IMR-90 (cell line): ENCODE data around the gene ELMOD3. TPM values are rescaled to one million over a fixed set of nuclear protein-coding genes. Genes with fewer than 3 reads are reported as not detected.

Experiments used
- ATAC-seq: fragments of 200-7000 bp; cut with Tn5 transposase; 2 replicates; pipeline ENCODE4 v1.9.1; 2020; ENCODE audit warnings: low read depth, mild to moderate bottlenecking, moderate library complexity
- BruUV-seq: library from RNA; stranded (reverse); fragments of 400-500 nt; replicated peaks from 2 replicates; lab custom pipeline; 2021; lab: Mats Ljungman, UMichigan
- CTCF ChIA-PET: fragments of 300-600 bp; formaldehyde crosslinking; extraction: SDS; loops from one replicate; lab custom pipeline; 2021; ENCODE audit warnings: antibody characterized with exemption; lab: Yijun Ruan, JAX
- POLR2A ChIA-PET: fragments of 300-600 bp; sonication (Branson Sonifier 250); formaldehyde crosslinking; loops from one replicate; lab custom pipeline; 2022; ENCODE audit warnings: antibody characterized with exemption; ENCODE audit not compliant: unreplicated experiment; lab: Charles Lee
- DNase-seq: peaks from one replicate; pipeline ENCODE4 v3.0.0; 2013
- H2AFZ ChIP-seq: replicated peaks from 2 replicates; pipeline ENCODE3; 2013; ENCODE audit warnings: low read length, mild to moderate bottlenecking; ENCODE audit not compliant: poor library complexity
- H2AK5ac ChIP-seq: 2 replicates; pipeline ENCODE4 v1.6.1; 2013; ENCODE audit warnings: low read depth, low read length, inconsistent platforms
- H2AK9ac ChIP-seq: replicated peaks from 2 replicates; pipeline ENCODE3; 2013; ENCODE audit warnings: mild to moderate bottlenecking, low read depth, low read length, moderate library complexity; ENCODE audit not compliant: poor library complexity
- H2BK120ac ChIP-seq: 2 replicates; pipeline ENCODE4 v1.6.1; 2013; ENCODE audit warnings: low read depth, low read length, inconsistent platforms
- H2BK15ac ChIP-seq: 3 replicates; pipeline ENCODE4 v1.6.1; 2013; ENCODE audit warnings: low read depth, low read length, inconsistent platforms
- H2BK20ac ChIP-seq: 2 replicates; pipeline ENCODE4 v1.6.1; 2013; ENCODE audit warnings: low read depth, mild to moderate bottlenecking, inconsistent platforms, low read length, moderate library complexity
- H2BK5ac ChIP-seq: 2 replicates; pipeline ENCODE4 v1.6.1; 2013; ENCODE audit warnings: mild to moderate bottlenecking, low read depth, low read length, inconsistent platforms; ENCODE audit not compliant: poor library complexity, severe bottlenecking
- H3K14ac ChIP-seq: replicated peaks from 2 replicates; pipeline ENCODE4 v1.6.1; 2013; ENCODE audit warnings: low read depth, low read length, inconsistent platforms
- H3K18ac ChIP-seq: 2 replicates; pipeline ENCODE4 v1.6.1; 2013; ENCODE audit warnings: low read depth, low read length, control low read depth
- H3K23ac ChIP-seq: 2 replicates; pipeline ENCODE4 v1.6.1; 2013; ENCODE audit warnings: low read depth, low read length, inconsistent platforms
- H3K27ac ChIP-seq: 2 replicates; pipeline ENCODE4 v1.5.1; 2013; ENCODE audit warnings: mild to moderate bottlenecking, control low read depth, low read length; ENCODE audit not compliant: insufficient read depth
- H3K27me3 ChIP-seq: 2 replicates; pipeline ENCODE4 v1.6.1; 2013; ENCODE audit warnings: low read length; ENCODE audit not compliant: control insufficient read depth, insufficient read depth
- H3K36me3 ChIP-seq: 2 replicates; pipeline ENCODE4 v1.6.1; 2013; ENCODE audit warnings: low read length, mixed read lengths; ENCODE audit not compliant: control insufficient read depth, insufficient read depth
- H3K4ac ChIP-seq: 2 replicates; pipeline ENCODE4 v1.6.1; 2013; ENCODE audit warnings: low read depth, low read length, inconsistent platforms
- H3K4me1 ChIP-seq: 2 replicates; pipeline ENCODE4 v1.6.1; 2013; ENCODE audit warnings: low read length, mixed read lengths; ENCODE audit not compliant: control insufficient read depth, insufficient read depth
- H3K4me2 ChIP-seq: 2 replicates; pipeline ENCODE4 v1.6.1; 2013; ENCODE audit warnings: low read depth, mild to moderate bottlenecking, control low read depth, low read length, moderate library complexity
- H3K4me3 ChIP-seq: 2 replicates; pipeline ENCODE4 v1.5.1; 2013; ENCODE audit warnings: low read depth, mild to moderate bottlenecking, control low read depth, low read length, moderate library complexity; ENCODE audit not compliant: insufficient read depth
- H3K56ac ChIP-seq: 2 replicates; pipeline ENCODE4 v1.6.1; 2013; ENCODE audit warnings: low read length, inconsistent platforms; ENCODE audit not compliant: insufficient read depth; ENCODE audit errors: extremely low read depth
- H3K79me1 ChIP-seq, 2 experiments: 2 replicates each; pipeline ENCODE4 v1.6.1; 2013; ENCODE audit warnings: low read length in 2 of 2, inconsistent platforms in 1 of 2, low read depth in 1 of 2
- H3K9ac ChIP-seq: 2 replicates; pipeline ENCODE4 v1.6.1; 2013; ENCODE audit warnings: low read depth, low read length, control low read depth
- H3K9me1 ChIP-seq: 2 replicates; pipeline ENCODE4 v1.6.1; 2013; ENCODE audit warnings: low read length, inconsistent platforms; ENCODE audit not compliant: insufficient read depth
- H3K9me3 ChIP-seq: 2 replicates; pipeline ENCODE4 v1.6.1; 2013; ENCODE audit warnings: low read length; ENCODE audit not compliant: control insufficient read depth, insufficient read depth
- H4K20me1 ChIP-seq: 2 replicates; pipeline ENCODE4 v1.6.1; 2013; ENCODE audit warnings: low read length, inconsistent platforms; ENCODE audit not compliant: insufficient read depth
- H4K5ac ChIP-seq: 2 replicates; pipeline ENCODE4 v1.6.1; 2013; ENCODE audit warnings: mild to moderate bottlenecking, low read depth, low read length, control low read depth
- H4K8ac ChIP-seq, 2 experiments: 2 replicates each; pipeline ENCODE4 v1.6.1; 2013; ENCODE audit warnings: low read depth in 2 of 2, low read length in 2 of 2, control low read depth in 1 of 2, inconsistent platforms in 1 of 2
- H4K91ac ChIP-seq: 2 replicates; pipeline ENCODE4 v1.6.1; 2013; ENCODE audit warnings: low read depth, low read length, inconsistent platforms; ENCODE audit not compliant: insufficient read depth
- BHLHE40 ChIP-seq: fragments of 150-350 bp; IDR thresholded peaks from 2 replicates; pipeline ENCODE4 v1.6.1; 2016; ENCODE audit warnings: mild to moderate bottlenecking, low read depth, low read length
- CEBPB ChIP-seq: IDR thresholded peaks from 2 replicates; pipeline ENCODE4 v1.6.1; 2012; ENCODE audit warnings: low read depth, low read length, improper control_type of control experiment
- CTCF ChIP-seq: conservative IDR thresholded peaks from 2 replicates; pipeline ENCODE4 v1.5.1; 2012; ENCODE audit warnings: mild to moderate bottlenecking, low read depth, low read length, improper control_type of control experiment
- MAFK ChIP-seq: IDR thresholded peaks from 2 replicates; pipeline ENCODE4 v1.6.1; 2012; ENCODE audit warnings: low read depth, low read length, improper control_type of control experiment
- MAZ ChIP-seq: IDR thresholded peaks from 2 replicates; pipeline ENCODE4 v1.6.1; 2012; ENCODE audit warnings: low read depth, mild to moderate bottlenecking, low read length, improper control_type of control experiment, moderate library complexity, borderline replicate concordance
- MXI1 ChIP-seq: IDR thresholded peaks from 2 replicates; pipeline ENCODE4 v1.6.1; 2012; ENCODE audit warnings: low read depth, mild to moderate bottlenecking, low read length, moderate library complexity, borderline replicate concordance
- POLR2A ChIP-seq: IDR thresholded peaks from 2 replicates; pipeline ENCODE4 v1.6.1; 2012; ENCODE audit warnings: mild to moderate bottlenecking, low read depth, low read length
- RFX5 ChIP-seq: IDR thresholded peaks from 2 replicates; pipeline ENCODE4 v1.8.0; 2012; ENCODE audit warnings: low read depth, mild to moderate bottlenecking, low read length, moderate library complexity
- WGBS, 2 experiments: methylation state at CpG; one replicate each; pipeline versions ENCODE4 v1.1.5 to v1.1.7; 2013; ENCODE audit warnings: missing lambda C conversion rate in 2 of 2; ENCODE audit not compliant: insufficient read length in 1 of 2; ENCODE audit errors: extremely low coverage in 2 of 2; 5-methylcytosine and 5-hydroxymethylcytosine counted together
- dilution Hi-C: fragments of 300-500 bp; cut with HindIII; formaldehyde crosslinking; loops from one replicate; pipeline ENCODE4 v1.14.3; 2018; ENCODE audit warnings: low sequenced_read_pairs; ENCODE audit not compliant: unreplicated experiment
- in situ Hi-C: fragments of 300-500 bp; cut with MboI; formaldehyde crosslinking; loops from 3 replicates; pipeline ENCODE4 v1.14.3; 2019; ENCODE audit warnings: low sequenced_read_pairs, inconsistent platforms, mixed read lengths
- intact Hi-C: fragments of 100-400 bp; cut with micrococcal nuclease; formaldehyde crosslinking; loops from 2 replicates; pipeline ENCODE4 v1.10.0; 2022
- polyA plus RNA-seq, 3 experiments: library from polyadenylated mRNA; depleted of rRNA; stranded (reverse); fragments of >200 nt; gene quantifications; 2 replicates each; pipeline ENCODE4 v1.2.3, GENCODE V29; 2012; ENCODE audit warnings: low replicate concordance in 1 of 3
- total RNA-seq: library from RNA; depleted of rRNA; stranded (reverse); fragments of >200 nt; gene quantifications from 2 replicates; pipeline ENCODE4 v1.2.3, GENCODE V29; 2012

Gene ELMOD3
- total and polyA plus RNA-seq, 2 of the 4 experiments (the other 2 are of a cell fraction): 13.1 to 20.7 TPM

- no peak for TF ChIP-seq MAZ
These were observed 76.4 kb downstream of the ELMOD3 start (continued) for GRCh38 chr2:85430752-85431569.

GRCh38 chr2:85431570-85432205 lies 77.1 kb downstream of the ELMOD3 start:
- ATAC-seq (no peak), DNase-seq (no peak)
- Histone ChIP-seq H3K4me1 (peaks cover 17% of the 10 kb centered on the region), H2BK20ac (peak overlapping the region; percentile 15; the same call in 1 of the 2 replicates), H2AK5ac (peak overlapping the region; percentile 35; the same call in 1 of the 2 replicates), H3K56ac (no peak overlapping the region), H2AFZ (peak overlapping the region; percentile 34), H4K91ac (no peak overlapping the region), H2BK120ac (no peak overlapping the region), H3K4ac (0 out of 2 replicates have a peak overlapping the region, but pooled peaks have one; percentile 4), H3K27ac (no peak overlapping the region), H3K4me3 (no peak overlapping the region), H2BK5ac (no peak overlapping the region), H3K4me2 (no peak overlapping the region), H3K79me1 (no peaks in the 10 kb centered on the region), H3K27me3 (no peaks in the 10 kb centered on the region), H3K9ac (no peak overlapping the region), H3K14ac (no peak overlapping the region), H3K23ac (no peak overlapping the region), H3K9me3 (no peaks in the 10 kb centered on the region), H4K8ac (no peak overlapping the region), H2BK15ac (no peak overlapping the region), H3K36me3 (no peaks in the 10 kb centered on the region), H2AK9ac (peak overlapping the region; percentile 67), H3K18ac (no peak overlapping the region), H4K5ac (no peak overlapping the region), H4K20me1 (no peaks in the 10 kb centered on the region), H3K9me1 (peaks cover 6% of the 10 kb centered on the region; the same call in 1 of the 2 replicates)
- ChIA-PET POLR2A (no interaction called here), CTCF (no interaction called here)
- 86% methylated on average over 1 of the region's 10 CpGs; no CpG with 5 or more reads in 1 of the 2 experiments for WGBS, 2 experiments
- no TSS peak for BruUV-seq
- in situ Hi-C loops: no loop called here
- intact Hi-C loops: loop anchor here (2.0 kb wide), 1 partner anchor 107 kb away; the partner anchor contains the start of gene MAT2A
- dilution Hi-C loops: no loop called here
- TF ChIP-seq BHLHE40 (no peak), MXI1 (no peak), POLR2A (no peak), CTCF (no peak), MAFK (no peak), RFX5 (no peak), MAZ (no peak), CEBPB (no peak)
